Right lobe of liver (tissue), 6 donors: ENCODE measurements around the gene AJUBA. TPM values are rescaled to one million over a fixed set of nuclear protein-coding genes. Genes with fewer than 3 reads are reported as not detected.

Experiments used
- ATAC-seq, 4 donors: fragments of 200-7000 bp; cut with Tn5 transposase; one replicate each; pipeline ENCODE4 v1.9.1; 2020; ENCODE audit warnings: mild to moderate bottlenecking in 4 of 4, moderate library complexity in 4 of 4
- DNase-seq, 3 donors: peaks; one replicate each; pipeline ENCODE4 v3.0.0-alpha.2; 2020
- H3K27ac ChIP-seq, 3 donors: fragments of 200-600 bp; one replicate each; pipeline ENCODE4 v1.8.0; 2022
- H3K27me3 ChIP-seq, 2 donors: fragments of 200-600 bp; one replicate each; pipeline ENCODE4 v1.8.0; 2022
- H3K36me3 ChIP-seq, 4 donors: fragments of 200-600 bp; sonication (generic) in 1 of 4; one replicate each; pipeline versions ENCODE4 v1.5.1 to v1.8.0; 2017 to 2022; ENCODE audit warnings: control low read depth in 1 of 4
- H3K4me1 ChIP-seq, 4 donors: fragments of 200-600 bp; sonication (generic) in 1 of 4; one replicate each; pipeline versions ENCODE4 v1.5.1 to v1.8.0; 2017 to 2022; ENCODE audit warnings: control low read depth in 1 of 4
- H3K4me3 ChIP-seq, 3 donors: fragments of 200-600 bp; one replicate each; pipeline ENCODE4 v1.8.0; 2022
- H3K9me3 ChIP-seq, 4 donors: fragments of 200-600 bp; sonication (generic) in 1 of 4; one replicate each; pipeline versions ENCODE4 v1.5.1 to v1.8.0; 2017 to 2022; ENCODE audit warnings: control low read depth in 1 of 4
- CTCF ChIP-seq, 4 donors: fragments of 200-600 bp in 3 of 4; fragments of 450-650 bp in 1 of 4; IDR thresholded peaks; one replicate each; pipeline versions ENCODE4 v1.5.1 to v1.8.0; 2016 to 2022; ENCODE audit warnings: antibody characterized with exemption in 4 of 4, mild to moderate bottlenecking in 2 of 4
- POLR2A ChIP-seq: fragments of 450-650 bp; IDR thresholded peaks from one replicate; pipeline ENCODE4 v1.6.1; 2017; ENCODE audit warnings: antibody characterized with exemption, mild to moderate bottlenecking
- WGBS: methylation state at CpG from one replicate; pipeline ENCODE4 v1.1.6; 2018; ENCODE audit warnings: low coverage, low lambda C conversion rate; ENCODE audit not compliant: insufficient coverage; ENCODE audit errors: missing lambda C conversion rate; 5-methylcytosine and 5-hydroxymethylcytosine counted together
- intact Hi-C, 2 donors: fragments of 100-400 bp; cut with DNase I; formaldehyde crosslinking; loops; one replicate each; pipeline versions ENCODE4 v1.11.2 to v1.14.1; 2022
- total RNA-seq, 6 experiments: library from RNA; depleted of rRNA in 2 of 6; stranded (reverse); fragments of >200 nt in 2 of 6; fragmentation: NEBNext Ultra II Directional in 3 of 6; extraction: Animal tissue kit (Norgen Biotek cat#: 25700) in 3 of 6; gene quantifications; one replicate each; pipeline versions ENCODE4 v1.1.0 to v1.2.4, GENCODE V29; 2016 to 2023
- donor health status: DM: no; HTN: yes; CAD: no.
- donor health status: DM: no; HTN: no; CAD: no.
- donor health status: DM: no; HTN: no; CAD: no.
- donor health status: DM: no; HTN: yes; CAD: no.
- donor health status: DM: no; HTN: yes; CAD: no.

Gene AJUBA
- total RNA-seq, 6 experiments from 2014 or later = 7.8 to 64.6 (median 54.2) TPM

DNA sequence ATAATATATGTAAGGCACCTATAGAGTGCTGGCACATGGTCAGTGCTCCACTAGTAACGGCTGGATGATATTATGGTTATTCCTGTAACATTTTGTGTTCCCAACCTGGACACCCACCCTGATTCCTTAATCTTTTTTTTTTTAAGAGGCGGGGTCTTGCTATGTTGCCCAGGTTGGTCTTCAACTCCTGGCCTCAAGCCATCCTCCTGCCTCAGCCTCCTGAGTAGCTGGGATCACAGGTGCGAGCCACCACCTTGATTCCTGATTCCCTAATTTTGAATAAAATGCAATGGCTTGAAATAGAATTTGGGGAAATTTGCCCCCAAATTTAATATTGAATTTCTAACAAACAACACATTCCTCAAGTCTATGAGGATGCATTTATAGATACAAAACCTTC, 20.2 kb upstream of the AJUBA start:
- Histone ChIP-seq H3K27me3 (no peaks in the 10 kb centered on the region), H3K36me3 (no peaks in the 10 kb centered on the region), H3K4me1 (peaks cover 0 to 9% (median 2%) of the 10 kb centered on the region in 4 donors), H3K9me3 (no peaks in the 10 kb centered on the region), H3K27ac (no peak overlapping the region), H3K4me3 (no peak overlapping the region)
- intact Hi-C loops = no loop called here
- WGBS = 70% methylated on average over 2 of the region's 3 CpGs
- DNase-seq = no peak
- TF ChIP-seq CTCF (IDR thresholded peaks at IDR 0.05) (no peak), POLR2A (no peak)
- no peak for ATAC-seq

DNA sequence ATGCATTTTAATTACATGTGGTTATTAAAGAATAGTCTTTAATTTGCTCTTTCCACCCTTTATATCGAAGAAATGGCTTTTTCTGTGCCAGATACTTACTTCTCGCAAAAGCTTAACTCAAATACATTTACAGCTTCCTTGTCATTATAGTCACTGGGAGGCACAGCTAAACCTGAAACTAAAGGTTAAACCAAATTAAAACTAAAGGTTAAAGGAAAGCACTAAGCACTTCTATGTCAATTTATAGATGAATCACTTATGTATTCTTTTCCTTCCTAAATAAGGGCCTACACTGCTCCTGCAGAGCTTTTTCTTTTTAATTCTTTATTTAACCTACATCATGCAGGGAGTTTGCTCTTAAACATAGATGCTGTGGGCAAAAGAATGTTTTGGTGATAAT, 18.5 kb upstream of the AJUBA start:
- ATAC-seq (no peak), DNase-seq (no peak)
- Histone ChIP-seq H3K36me3 (no peaks in the 10 kb centered on the region), H3K27ac (no peak overlapping the region), H3K9me3 (no peaks in the 10 kb centered on the region), H3K4me1 (peaks cover 0 to under 1% (median 0%) of the 10 kb centered on the region in 4 donors), H3K4me3 (no peak overlapping the region), H3K27me3 (no peaks in the 10 kb centered on the region)
- intact Hi-C loops = no loop called here
- 81% methylated on average over 2 of the region's 2 CpGs for WGBS
- TF ChIP-seq CTCF (IDR thresholded peaks at IDR 0.05) (no peak), POLR2A (no peak)

DNA sequence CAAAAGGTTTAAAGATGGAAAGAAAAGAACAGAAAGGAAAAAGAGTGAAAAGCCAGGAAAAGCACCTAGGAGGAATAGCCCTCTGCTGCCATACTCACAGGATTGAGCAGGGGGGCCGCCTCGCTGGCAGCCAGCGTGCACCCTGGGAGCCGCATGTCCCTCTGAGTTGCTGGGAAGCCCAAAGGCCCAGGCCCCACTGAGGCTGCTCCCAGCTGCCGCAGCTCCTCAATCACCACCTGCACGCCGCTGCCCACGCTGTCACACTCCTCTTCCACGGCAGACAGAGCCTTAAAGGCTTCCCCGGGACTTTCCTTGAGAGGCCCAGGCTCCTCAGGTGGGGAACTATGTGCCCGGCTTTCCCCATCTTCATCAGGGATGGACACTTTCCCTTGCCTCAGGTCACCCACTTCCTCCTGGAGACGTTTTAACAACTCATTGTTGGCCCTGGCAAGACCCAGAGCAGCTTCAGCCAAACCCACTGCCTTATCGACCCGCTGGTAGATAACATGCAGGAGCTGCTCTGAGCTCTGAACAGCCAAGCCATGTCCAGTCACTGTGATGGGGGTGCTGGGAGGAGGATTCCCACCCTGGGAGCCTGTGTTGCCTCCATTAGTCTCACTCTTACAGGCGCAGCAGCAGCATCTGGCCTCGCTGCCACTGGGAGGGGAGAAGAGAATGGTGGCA, 16.1 kb upstream of the AJUBA start:
- no peak for ATAC-seq
- 65% methylated on average over 4 of the region's 16 CpGs for WGBS
- Histone ChIP-seq H3K36me3 (no peaks in the 10 kb centered on the region), H3K4me3 (no peak overlapping the region), H3K4me1 (no peaks in the 10 kb centered on the region), H3K27me3 (no peaks in the 10 kb centered on the region), H3K9me3 (no peaks in the 10 kb centered on the region), H3K27ac (no peak overlapping the region)
- no peak for TF ChIP-seq POLR2A
- TF ChIP-seq CTCF (IDR thresholded peaks at IDR 0.05) = no peak
- no peak for DNase-seq
- intact Hi-C loops = no loop called here

DNA sequence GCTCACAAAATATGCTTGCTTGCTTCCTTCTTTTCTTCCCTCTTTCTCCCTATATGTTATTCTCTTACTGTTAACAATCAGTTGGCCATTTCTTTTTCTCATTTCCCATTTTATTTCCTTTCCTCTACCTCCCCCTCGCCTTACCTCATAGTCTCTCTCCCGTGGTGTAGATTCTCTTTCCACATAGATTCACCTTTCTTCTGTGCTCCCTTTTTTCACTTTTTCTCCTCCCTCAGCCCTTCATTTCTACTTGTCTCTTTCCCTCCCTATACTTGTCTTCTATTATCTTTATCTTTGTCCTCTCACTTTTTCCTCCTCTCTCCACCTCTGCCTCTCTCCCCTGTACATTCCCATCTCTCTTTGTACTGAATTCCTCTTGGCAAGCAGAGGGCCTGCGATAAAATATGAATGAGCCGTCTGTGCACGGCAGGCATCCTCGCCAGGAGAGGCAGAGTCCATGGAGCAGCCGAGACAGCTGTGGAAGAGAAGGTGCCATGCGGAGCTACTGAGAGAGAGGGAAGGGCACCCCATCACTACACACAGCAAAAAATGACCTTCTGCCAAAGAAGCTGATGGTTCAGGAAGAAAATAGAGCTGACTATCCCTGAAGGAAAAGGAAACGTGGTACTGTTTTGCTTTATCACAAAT, 15.4 kb upstream of the AJUBA start:
- DNase-seq (no peak), ATAC-seq (no peak)
- Histone ChIP-seq H3K27me3 (no peaks in the 10 kb centered on the region), H3K27ac (no peak overlapping the region), H3K4me3 (no peak overlapping the region), H3K9me3 (no peaks in the 10 kb centered on the region), H3K4me1 (no peaks in the 10 kb centered on the region), H3K36me3 (no peaks in the 10 kb centered on the region)
- intact Hi-C loops = no loop called here
- TF ChIP-seq CTCF (IDR thresholded peaks at IDR 0.05) (no peak), POLR2A (no peak)
- WGBS = 47% methylated on average over 8 of the region's 9 CpGs
